GM21619 (cell line): ENCODE results near the gene CFTR.
"Not testable (repeated sequence)": the region's sequence is repeated elsewhere in the genome, so short reads cannot be mapped to it uniquely, and the experiment has no call there.

Experiments
- ATAC-seq: cut with Tn5 transposase; IDR thresholded peaks from one replicate; pipeline ENCODE4 v1.9.1; 2021; ENCODE audit not compliant: unreplicated experiment

CFTR gene

DNA sequence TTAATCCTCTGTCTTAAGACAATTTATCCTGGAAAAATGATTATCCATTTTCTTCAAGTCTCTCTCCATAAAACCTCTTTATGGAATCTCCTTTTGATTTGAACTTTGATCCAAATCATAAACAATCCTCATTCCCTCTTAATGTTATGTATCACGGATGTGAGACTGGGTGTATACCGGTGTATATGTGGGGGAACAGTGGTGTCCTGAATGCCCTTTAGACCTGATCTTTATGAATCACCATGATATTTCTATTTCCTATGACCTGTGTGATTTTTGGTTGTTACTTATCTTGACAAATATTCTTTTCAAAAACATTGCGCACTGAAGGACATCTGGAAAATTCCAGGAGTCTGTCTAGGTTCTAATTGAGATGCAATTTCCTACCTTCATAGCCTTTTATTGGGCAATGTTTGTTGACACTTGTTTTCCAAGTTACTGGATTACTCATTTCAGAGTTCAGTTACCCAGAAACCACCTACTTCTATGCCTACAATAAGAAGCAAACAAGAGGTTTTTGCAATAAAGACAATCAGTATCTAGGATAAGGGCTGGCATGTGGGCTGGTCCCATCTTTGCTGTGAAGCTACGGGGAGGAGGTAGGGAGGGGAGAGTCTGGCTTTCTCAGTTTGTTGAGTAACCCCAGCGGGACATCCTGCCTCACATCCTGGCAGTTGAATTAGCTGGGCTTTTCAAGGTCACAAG is 203.0 kb downstream of the CFTR start:
- no peak for ATAC-seq

DNA sequence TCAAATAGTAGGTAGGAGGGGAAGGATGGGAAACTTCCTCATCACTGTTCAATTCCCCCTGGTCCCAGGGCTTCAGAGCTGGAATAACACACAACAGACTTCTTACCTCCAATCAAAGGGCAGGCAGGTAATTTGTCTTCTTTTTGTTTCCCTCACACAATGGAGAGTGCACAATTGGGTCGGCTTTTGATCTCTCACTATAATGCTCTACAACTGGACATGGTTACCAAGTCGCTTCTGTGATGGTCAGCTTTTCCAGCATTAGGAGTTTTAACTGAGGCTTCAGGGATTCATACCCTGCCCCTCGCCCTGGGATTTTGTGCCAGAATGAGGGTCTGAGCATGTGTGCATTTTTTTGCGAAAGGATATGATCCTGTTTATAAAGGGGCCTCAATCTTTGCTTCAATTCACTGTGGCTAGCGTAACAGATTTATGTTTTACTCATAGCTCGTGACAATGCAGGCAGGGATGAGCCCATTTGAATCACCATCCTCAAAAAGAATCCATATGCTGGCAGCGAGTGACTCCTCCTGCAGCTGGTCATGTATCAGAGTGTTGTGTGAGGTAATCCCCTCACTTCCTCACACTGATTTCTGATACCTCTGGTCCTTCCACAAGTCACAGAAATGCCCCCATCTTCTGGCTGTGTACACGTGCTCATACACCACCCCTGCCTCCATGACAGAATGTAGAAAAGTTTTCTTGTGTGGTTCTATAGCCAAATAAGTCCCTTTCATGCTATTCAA is 203.8 kb downstream of the CFTR start:
- ATAC-seq = no peak

DNA sequence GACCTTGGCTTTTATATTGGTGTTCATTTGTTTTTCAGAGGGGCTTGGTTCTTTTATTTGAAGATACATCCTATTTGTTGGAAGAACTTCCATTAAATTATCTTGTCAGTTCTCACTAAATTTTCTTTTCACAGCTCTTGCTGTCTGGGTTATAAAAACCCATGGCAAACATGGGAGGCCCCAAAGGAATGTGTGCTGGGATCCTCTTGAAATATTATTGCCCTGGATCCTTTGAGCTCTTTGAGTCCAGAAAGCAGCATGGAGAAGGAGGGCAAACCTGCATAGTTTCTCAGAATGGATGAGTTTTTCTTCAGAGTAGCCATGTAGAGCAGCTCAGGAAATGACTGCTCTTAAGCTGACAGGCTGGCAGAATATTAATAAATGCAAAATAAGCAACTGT is 206.0 kb downstream of the CFTR start:
- no peak for ATAC-seq

DNA sequence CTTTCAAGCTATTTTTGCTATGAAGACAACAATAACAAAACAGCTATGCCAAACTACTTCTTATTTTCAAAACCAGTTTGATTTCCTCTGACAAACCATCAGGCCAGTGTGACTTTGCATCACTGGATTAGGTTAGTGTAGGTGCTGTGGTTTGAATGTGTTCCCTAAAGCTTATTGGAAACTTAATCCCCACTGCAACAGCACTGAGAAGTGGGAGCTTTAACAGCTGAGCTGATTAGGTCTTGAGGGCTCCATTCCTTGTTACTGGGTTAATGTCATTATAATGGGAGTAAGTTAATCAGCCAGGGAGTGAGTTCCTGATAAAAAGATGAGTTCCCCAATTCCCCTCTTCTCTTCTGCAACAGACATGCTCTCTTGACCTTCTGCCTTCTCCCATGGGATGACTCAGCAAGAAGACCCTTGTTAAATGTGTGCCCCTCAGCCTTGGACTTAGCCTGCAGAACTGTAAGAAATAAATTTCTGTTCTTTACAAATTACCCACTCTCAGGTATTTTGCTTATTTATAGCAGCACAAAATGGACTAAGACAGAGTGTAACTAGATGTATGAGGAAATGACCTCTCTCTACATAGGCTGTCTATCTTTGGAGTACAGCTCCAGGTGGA is 206.6 kb downstream of the CFTR start:
- ATAC-seq = no peak

DNA sequence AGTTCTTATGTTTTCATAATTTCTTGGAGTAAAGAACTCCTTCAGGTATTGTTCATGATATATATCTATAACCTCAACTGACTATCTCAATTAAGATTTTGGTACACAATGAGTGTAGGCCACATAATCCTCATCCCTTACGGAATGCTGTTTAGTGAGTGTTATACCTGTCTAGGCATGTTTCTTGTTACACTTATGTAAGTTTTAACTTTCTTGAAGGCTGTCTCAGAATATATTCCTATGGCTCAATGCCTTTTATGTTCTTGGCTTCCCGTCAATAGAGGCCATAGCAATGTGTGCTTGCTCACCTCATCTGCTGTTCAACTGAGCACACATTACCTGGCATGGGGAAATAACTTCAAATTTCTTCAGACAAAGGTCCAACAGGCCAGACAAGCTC is 208.3 kb downstream of the CFTR start:
- ATAC-seq = no peak

DNA sequence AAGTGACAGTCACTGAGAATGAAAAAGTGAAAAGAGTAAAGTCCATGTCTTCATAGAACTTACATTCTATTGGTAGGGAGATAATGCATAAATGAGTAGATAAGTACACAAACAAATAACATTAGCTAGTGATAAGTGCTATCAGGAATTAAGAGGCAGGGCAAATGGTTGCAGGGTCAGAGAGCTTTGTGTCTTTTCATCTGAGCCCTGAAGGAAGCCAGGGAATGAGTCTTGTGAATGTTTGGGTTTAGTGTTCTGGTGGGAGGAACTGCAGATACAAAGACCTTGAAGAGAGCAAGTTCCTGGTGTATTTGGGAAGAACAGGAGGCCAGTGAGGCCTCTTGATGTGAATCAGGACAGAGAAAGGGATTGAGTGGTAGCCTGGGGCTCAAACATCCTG is 209.6 kb downstream of the CFTR start:
- ATAC-seq = no peak

DNA sequence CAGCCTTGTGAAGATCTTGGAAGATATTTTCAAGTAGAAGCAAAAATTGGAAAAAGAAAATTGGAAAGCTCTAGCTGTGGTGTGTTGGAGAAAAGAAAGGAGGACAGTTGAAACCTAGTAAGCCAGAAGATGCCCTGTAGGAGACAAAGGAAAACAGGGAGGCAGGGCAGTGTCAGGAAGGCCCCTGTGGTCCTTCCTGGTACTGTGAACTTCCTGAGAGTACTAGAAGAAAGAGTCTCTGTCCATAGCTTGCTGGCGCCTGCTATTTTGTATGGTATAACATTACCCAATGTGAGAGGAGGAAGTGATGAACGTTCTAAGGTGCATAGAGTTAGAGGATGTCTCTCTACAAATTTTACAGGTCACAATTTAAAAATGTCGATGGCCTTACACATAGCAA is 210.3 kb downstream of the CFTR start:
- no peak for ATAC-seq

DNA sequence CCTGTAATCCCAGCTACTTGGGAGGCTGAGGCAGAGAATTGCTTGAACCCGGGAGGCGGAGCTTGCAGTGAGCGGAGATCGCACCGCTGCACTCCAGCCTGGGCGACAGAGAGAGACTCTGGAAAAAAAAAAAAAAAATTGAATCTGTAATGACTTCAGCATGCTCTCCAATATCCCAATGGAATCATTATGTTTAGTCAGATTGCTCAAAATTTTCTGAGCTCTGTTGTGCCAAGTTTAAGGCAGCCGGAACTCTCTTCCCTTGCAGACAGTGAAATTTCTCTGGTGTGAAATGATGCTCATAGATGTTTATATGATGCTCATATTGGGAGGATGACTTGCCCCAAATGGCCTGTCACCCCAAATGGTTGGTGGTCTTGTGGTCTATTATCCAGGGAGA is 212.5 kb downstream of the CFTR start:
- no peak for ATAC-seq

DNA sequence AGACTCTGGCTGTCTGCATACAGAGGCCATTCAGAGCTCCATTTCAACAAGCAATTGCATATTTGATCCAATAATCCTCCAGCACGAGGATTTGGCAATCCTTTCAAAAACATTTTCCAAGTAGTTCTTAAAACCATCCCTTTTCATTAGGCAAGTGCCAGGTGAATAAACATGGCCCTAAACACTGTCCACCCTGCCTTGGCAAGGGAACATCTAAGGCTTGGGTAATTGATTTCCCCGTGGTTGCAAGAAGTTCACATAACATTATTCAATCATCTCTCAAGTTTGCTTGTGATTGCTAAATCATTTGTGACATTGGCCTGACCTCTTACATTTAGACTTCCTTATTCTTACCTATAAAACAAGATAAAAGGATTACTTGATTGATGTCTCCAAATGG is 218.2 kb downstream of the CFTR start:
- ATAC-seq = no peak

DNA sequence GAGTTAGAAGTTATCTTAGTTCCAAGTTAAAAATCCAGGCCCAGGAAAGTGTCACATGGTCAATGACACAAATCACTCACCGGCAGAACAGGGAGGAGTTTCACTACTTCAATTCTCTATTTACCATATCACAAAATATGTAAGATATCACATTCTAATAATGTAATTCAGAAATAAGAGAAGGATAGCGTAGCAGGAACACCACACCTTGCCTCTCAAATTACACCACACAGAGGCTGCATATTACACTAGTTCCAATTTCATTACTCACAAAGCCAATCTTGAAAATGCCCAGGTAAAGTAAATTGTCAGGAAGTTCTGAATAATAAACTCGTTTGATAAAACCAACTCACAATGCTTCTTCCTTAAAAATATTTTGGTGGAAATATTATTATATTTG is 224.2 kb downstream of the CFTR start:
- no peak for ATAC-seq

DNA sequence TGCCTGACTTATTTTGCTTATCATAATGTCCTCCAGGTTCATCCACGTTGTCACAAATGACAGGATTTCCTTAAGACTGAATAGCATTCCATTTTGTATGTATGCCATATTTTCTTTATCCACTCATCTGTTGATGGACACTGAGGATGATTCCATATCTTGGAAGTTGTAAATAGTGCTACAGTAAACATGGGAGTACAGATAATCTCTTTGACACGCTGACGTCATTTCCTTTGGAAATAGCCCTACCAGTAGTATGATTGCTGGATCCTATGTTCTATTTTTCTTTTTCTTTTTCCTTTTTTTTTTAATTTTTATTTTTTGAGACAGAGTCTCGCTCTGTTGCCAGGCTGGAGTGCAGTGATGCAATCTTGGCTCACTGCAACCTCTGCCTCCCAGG is 225.8 kb downstream of the CFTR start:
- ATAC-seq = no peak

DNA sequence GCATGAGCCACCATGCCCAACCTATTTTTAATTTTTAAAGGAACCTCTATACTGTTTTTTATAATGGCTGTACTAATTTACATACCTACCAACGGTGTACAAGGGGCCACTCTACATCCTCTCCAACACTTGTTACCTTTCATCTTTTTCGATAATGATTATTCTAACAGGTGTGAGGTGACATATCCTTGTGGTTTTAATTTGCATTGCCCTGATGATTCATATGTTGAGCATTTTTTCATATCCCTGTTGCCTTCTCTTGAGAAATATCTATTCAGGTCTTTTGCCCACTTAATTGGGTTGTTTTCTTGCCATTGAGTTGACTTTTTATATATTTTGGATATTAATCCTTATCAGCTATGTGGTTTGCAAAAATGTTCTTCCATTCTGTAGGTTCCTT is 226.4 kb downstream of the CFTR start:
- ATAC-seq = peak; percentile 75

DNA sequence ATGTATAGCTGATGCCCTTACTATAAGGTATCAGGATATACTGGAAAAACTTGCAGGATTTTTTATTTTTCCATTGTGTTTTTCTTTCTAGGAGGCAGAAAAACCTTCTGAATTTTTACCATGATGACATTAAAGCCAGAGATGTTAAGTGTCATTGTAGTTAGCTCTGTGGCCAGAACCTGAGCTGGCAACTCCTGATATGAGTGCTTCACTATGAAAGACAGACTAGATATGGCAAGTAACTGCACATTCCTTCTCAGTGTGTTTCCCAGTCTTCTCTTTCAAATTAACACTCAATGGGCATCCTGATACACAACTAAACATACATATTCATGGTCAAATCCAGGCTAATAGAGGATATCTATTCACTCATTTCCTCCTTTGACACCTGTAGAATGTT is 227.3 kb downstream of the CFTR start:
- ATAC-seq = no peak

DNA sequence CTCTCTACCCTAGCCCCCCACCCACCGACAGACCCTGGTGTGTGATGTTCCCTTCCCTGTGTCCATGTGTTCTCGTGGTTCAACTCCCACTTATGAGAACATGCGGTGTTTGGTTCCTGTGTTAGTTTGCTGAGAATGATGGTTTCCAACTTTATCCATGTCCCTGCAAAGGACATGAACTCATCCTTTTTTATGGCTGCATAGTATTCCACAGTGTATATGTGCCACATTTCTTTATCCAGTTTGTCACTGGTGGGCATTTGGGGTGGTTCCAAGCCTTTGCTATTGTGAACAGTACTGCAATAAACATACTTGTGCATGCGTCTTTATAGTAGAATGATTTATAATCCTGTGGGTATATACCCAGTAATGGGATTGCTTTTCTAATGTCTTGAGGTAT is 228.3 kb downstream of the CFTR start:
- ATAC-seq = not testable (repeated sequence)

DNA sequence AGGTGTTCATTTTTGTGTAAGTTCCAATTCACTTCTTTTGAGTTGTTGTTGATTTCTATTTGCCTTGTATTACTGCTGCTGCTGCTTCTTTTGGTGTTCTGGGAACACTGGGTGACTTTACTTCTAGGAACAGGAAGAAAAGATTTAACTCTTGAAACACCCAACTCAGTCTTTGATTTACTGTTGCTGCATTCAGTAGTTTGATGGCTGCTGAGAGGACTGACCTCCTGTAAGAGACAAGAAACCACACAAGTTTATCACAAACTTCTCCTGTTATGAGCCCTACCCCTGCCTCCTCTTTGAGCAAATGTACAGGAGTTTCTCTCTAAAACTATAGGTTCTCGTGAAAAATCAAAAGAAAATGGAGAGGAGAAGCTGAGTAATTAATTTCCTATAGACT is 231.7 kb downstream of the CFTR start:
- ATAC-seq = no peak

DNA sequence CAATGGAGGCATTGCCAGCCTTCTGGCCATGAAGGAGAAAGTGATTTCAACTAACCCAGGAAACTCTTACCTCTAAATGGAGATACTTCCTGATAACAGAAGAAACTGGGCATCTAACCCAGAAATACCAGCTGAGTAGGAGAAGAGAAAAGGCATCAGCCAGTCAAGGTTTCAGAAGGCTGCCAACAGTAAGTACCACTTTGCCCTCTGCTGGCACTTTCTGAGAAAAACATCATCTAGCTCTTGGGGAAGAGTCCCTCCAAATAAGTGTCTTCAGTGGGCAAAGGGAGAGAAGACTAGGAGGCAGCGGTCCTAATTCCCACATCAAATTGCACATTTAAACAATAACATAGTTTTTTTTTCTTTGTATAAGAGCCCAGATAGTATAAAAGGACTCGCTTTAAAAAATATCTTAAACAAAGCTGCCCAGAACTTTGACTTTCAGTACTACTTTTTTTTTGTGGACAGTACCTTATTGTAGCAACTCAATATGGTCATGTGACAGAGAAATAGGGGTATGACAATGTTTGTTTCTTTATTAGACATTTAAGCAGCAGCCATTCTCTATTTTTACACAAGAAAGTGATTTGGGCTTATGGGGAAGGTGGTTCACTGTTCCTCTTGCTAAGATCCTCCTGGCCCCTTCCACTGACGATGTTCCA is 236.1 kb downstream of the CFTR start:
- peak; percentile 86 for ATAC-seq

DNA sequence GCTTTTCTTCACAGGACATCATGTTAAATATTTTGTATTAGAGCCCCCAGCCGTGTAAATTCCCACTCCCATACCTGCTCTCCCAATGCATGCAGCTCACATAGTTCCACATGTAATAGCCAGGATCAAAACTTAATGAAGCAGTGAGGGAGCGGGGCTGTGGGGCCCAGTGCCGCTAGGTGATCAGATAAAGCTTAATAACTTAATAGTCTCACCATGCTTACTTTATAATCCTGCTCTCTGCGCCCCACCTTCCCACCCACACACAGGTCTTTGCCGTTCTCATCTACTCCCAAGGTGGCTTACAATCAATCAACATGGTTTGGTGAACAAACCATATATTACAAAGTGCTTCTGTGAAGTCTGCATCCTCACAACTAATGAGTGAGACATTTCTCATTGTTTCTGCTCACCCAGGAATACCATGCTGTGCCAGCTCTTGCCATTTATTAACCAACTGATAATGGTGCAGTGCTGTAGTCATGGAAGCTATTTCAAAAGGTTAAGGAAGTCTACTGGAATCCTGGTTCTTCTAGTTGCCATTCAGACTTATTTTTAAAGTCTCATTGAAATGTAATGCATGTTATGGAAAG is 237.0 kb downstream of the CFTR start:
- no peak for ATAC-seq

DNA sequence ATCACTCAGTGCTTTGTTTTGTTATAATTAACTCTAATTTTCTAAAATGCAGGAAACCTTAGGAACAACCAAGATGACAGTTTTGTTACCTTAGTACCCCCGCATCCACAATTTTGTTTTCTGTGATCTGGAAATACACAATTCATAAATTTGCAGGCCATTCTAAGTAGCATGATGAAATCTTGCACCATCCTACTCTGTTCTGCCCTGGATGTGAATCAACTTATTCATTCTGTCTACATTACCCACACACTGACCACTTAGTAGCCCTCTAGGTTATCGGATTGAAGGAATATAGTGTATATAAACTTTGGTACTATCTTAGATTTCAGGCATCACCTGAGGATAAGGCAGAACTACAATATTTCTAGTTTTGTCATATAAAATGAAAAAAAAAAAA is 237.5 kb downstream of the CFTR start:
- no peak for ATAC-seq
